ENCODE data around the gene PROK1. TPM values are rescaled to one million over a fixed set of nuclear protein-coding genes. Genes with fewer than 3 reads are reported as not detected.

The PROK1 gene
- total and polyA plus RNA-seq, 5 donors: 0.93 to 2.6 (median 1.3) TPM; not detected in 2

DNA sequence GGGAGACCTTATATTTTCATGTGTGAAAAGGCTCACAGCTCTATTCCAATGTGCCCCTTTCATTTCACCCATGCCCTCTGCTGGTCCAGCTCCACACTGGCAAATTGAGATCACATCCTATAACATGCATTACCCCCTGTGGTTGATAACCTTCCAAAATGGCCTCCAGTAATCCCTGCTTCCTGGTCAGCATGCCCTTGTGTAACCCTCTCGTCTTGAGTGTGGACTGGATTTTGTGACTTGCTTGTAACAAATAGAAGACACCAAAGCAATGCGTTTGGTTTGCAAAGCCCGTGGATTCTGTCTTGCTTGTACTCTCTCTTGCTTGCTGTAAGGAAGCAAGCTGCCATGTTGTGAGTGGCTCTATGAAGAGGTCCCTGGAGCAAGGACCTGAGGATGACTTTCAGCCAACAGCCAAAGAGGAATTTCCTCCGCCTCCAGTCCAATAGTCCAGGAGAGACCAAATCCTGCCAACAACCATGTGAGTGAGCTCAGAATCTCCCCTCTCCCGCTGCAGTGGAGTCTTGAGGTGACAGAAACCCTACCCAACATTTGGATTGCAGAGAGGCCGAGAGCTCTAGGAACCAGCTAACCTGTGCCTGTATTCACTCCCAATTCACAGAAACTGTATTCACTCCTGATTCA lies 50.7 kb downstream of the PROK1 start:
- H3K27ac ChIP-seq (ENCODE audit: low read length): no peak overlapping the region
- ATAC-seq (no peak), DNase-seq (no peak)
- H3K4me3 ChIP-seq (ENCODE audit: low read length): no peak overlapping the region
- 78% methylated on average over 6 of the region's 6 CpGs for WGBS
- H3K4me1 ChIP-seq (ENCODE audit: control insufficient read depth, insufficient read depth, low read length): no peaks in the 10 kb centered on the region
- H3K27me3 ChIP-seq (ENCODE audit: control insufficient read depth, insufficient read depth): no peaks in the 10 kb centered on the region
- intact Hi-C loops (cut with DNase I): no loop called here
- no peaks in the 10 kb centered on the region for H3K9me3 ChIP-seq (ENCODE audit: control insufficient read depth, low read length)

DNA sequence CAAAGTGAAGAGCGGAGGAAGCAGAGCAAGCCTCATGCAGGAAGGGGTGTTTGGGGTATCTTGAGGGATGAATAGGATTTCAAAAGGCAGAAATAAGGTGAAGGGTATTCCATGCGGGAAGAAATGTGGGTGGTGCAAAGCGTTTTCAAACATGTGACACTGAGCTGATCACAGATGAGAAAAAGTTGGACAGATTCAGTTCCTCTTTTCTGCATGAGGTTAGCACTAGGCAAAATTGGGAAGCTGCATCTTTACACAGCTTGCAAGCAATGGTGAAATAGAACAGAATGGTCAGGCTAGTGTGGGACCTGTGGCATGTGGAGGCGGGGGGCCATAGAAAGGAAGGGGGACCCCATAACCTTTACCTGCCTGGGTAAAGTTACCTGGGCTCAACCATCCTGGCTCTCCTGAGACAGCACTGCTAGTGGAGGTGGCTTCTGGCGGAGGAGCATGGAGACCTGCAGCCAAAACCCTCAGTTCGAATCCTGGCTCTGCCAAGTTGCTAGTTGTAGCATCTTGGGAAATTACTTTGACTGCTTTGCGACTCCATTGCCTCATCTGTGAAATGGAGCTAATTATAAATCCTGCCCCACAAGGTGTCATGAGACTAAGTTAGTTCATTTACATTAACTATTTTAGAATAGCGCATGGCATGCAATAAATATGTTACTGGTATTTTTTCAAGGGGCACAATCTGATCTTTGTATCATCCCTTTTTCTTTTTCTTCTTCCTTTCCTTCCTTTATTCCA lies 51.6 kb downstream of the PROK1 start:
- Histone ChIP-seq H3K27me3 (ENCODE audit: control insufficient read depth, insufficient read depth) (no peaks in the 10 kb centered on the region), H3K4me3 (ENCODE audit: low read length) (no peak overlapping the region), H3K27ac (ENCODE audit: low read length) (no peak overlapping the region), H3K4me1 (ENCODE audit: control insufficient read depth, insufficient read depth, low read length) (no peaks in the 10 kb centered on the region), H3K9me3 (ENCODE audit: control insufficient read depth, low read length) (no peaks in the 10 kb centered on the region)
- WGBS: 74% methylated on average over 8 of the region's 8 CpGs
- intact Hi-C loops (cut with DNase I): no loop called here
- DNase-seq: no peak
- ATAC-seq: no peak

DNA sequence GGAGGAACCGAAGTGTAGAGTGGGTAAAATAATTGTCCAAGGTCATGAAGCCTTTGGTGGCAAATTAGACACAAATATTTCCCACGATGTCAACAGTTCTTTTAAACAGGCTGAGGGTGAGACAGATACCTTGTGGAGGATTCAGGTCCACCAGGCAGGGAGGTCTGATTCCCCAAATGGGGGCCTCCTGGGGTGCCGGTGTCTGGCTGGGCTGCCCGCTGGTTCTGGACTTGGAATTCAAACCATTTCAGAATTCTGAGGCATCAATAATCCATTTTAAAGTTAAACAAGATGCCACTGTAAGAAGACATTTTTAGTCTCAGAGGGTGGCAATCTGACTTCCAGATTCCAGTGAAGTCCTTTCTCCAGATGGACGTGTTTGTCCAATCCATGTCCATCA lies 52.5 kb downstream of the PROK1 start:
- no peaks in the 10 kb centered on the region for H3K27me3 ChIP-seq (ENCODE audit: control insufficient read depth, insufficient read depth)
- H3K27ac ChIP-seq (ENCODE audit: low read length): no peak overlapping the region
- DNase-seq: no peak
- H3K9me3 ChIP-seq (ENCODE audit: control insufficient read depth, low read length): no peaks in the 10 kb centered on the region
- no peak for ATAC-seq
- intact Hi-C loops (cut with DNase I): no loop called here
- no peak overlapping the region for H3K4me3 ChIP-seq (ENCODE audit: low read length)
- no peaks in the 10 kb centered on the region for H3K4me1 ChIP-seq (ENCODE audit: control insufficient read depth, insufficient read depth, low read length)
- 72% methylated on average over 5 of the region's 5 CpGs for WGBS

DNA sequence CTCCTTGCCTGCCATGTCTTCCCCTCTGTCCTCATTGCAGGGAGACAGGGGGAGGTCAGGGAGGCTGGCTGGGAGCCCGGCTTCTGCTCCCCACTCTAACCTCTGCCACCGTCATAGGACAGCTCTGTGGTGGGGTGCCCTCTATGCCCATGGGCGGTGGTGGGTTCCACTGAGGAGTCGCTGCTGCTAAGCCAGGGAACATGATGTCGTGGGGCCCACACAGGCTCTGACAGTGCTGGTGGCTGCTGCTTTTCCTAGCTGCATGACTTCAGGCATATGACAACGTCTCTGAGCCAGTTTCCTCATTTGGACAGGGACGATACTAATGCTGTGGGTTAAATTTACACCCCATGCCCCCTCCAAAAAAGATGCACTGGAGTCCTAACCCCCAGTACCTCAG lies 53.3 kb downstream of the PROK1 start:
- Histone ChIP-seq H3K4me3 (ENCODE audit: low read length) (no peak overlapping the region), H3K27me3 (ENCODE audit: control insufficient read depth, insufficient read depth) (no peaks in the 10 kb centered on the region), H3K4me1 (ENCODE audit: control insufficient read depth, insufficient read depth, low read length) (no peaks in the 10 kb centered on the region), H3K9me3 (ENCODE audit: control insufficient read depth, low read length) (no peaks in the 10 kb centered on the region), H3K27ac (ENCODE audit: low read length) (no peak overlapping the region)
- intact Hi-C loops (cut with DNase I): no loop called here
- 74% methylated on average over 7 of the region's 7 CpGs for WGBS
- DNase-seq (no peak), ATAC-seq (no peak)

DNA sequence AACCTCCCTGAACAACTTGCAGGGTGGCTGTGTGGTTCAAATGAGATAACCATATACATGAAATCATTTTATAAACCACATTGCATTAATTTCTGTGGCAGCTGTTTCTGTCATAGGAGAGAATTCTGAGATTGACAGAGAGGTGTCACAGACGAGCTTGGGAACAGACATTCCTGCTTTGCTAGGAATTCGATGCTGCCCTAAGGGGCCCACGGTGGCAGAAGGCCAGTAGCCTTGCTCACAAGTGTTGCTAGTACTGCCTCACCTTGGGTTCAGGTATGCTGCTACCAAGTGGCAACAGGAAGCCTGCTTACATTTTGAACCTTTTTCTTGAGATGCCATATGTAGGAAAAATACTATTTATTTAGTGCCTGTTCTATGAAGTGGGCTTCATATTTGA lies 54.6 kb downstream of the PROK1 start:
- 34% methylated on average over 3 of the region's 3 CpGs for WGBS
- no peak for ATAC-seq
- no peak overlapping the region for H3K4me3 ChIP-seq (ENCODE audit: low read length)

DNA sequence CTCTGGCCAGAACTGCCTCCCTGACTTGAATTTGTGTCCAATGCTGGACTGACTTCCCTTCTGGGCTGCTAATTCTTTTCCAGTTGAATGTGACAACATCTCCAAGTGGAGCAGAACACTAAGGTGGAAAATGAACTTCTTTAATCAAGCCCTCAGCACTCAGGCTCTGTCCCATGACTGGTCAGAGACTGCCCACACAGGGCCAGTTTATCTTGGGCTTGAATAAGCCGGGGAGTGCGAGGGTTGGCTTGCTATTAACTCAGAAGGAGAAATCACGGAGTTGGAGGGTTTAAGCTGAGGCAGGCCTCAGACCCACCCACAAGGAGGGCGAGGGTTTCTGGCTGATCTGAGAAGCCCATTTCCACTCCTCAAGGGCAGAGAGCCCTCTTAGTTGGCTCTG lies 55.6 kb downstream of the PROK1 start:
- 59% methylated on average over 4 of the region's 4 CpGs for WGBS
- DNase-seq (no peak), ATAC-seq (no peak)
- H3K27me3 ChIP-seq (ENCODE audit: control insufficient read depth, insufficient read depth): no peaks in the 10 kb centered on the region
- H3K4me3 ChIP-seq (ENCODE audit: low read length): no peak overlapping the region
- no peaks in the 10 kb centered on the region for H3K4me1 ChIP-seq (ENCODE audit: control insufficient read depth, insufficient read depth, low read length)
- intact Hi-C loops (cut with DNase I): no loop called here
- no peak overlapping the region for H3K27ac ChIP-seq (ENCODE audit: low read length)
- no peaks in the 10 kb centered on the region for H3K9me3 ChIP-seq (ENCODE audit: control insufficient read depth, low read length)

More for the DNA sequence above, 54.6 kb downstream of the PROK1 start:
- intact Hi-C loops (cut with DNase I): no loop called here
- no peaks in the 10 kb centered on the region for H3K9me3 ChIP-seq (ENCODE audit: control insufficient read depth, low read length)
- H3K27ac ChIP-seq (ENCODE audit: low read length): no peak overlapping the region
- DNase-seq: no peak
- H3K27me3 ChIP-seq (ENCODE audit: control insufficient read depth, insufficient read depth): no peaks in the 10 kb centered on the region
- no peaks in the 10 kb centered on the region for H3K4me1 ChIP-seq (ENCODE audit: control insufficient read depth, insufficient read depth, low read length)

Other genes with a start within 250 kb of the PROK1 start
- 1 to 10 TPM; 6.5 to 8.5 (median 7.0) TPM for gene KCNC4, start 240.8 kb upstream of the PROK1 start, total RNA-seq
- gene KCNC4, start 240.8 kb upstream of the PROK1 start, polyA plus RNA-seq: 4.1 TPM
- gene RBM15, start 111.8 kb upstream of the PROK1 start, total RNA-seq: 10 to 100 TPM; 15.2 to 17.8 (median 16.6) TPM
- gene RBM15, start 111.8 kb upstream of the PROK1 start, polyA plus RNA-seq: 4.1 TPM
- gene SLC16A4, start 60.1 kb upstream of the PROK1 start, total RNA-seq: 1 to 10 TPM; 4.6 to 7.3 (median 6.4) TPM
- gene SLC16A4, start 60.1 kb upstream of the PROK1 start, polyA plus RNA-seq: 3.0 TPM
- 100 to 1,000 TPM; 185 to 236 (median 207) TPM for gene LAMTOR5, start 43.5 kb upstream of the PROK1 start, total RNA-seq
- 549 TPM for gene LAMTOR5, start 43.5 kb upstream of the PROK1 start, polyA plus RNA-seq
- gene KCNA10, start 68.0 kb downstream of the PROK1 start, total RNA-seq: not detected
- gene KCNA10, start 68.0 kb downstream of the PROK1 start, polyA plus RNA-seq: not detected
- 1 to 10 TPM in 2 of 4 donors, under 1 TPM in 2; 0.50 to 1.5 (median 1.0) TPM for gene KCNA2, start 155.2 kb downstream of the PROK1 start, total RNA-seq
- gene KCNA2, start 155.2 kb downstream of the PROK1 start, polyA plus RNA-seq: 0.48 TPM
- gene KCNA3, start 223.8 kb downstream of the PROK1 start, total RNA-seq: 1 to 10 TPM in 2 of 4 donors, under 1 TPM in 2; 0.34 to 2.0 (median 1.1) TPM
- 0.20 TPM for gene KCNA3, start 223.8 kb downstream of the PROK1 start, polyA plus RNA-seq

Data from right cardiac atrium (tissue), 5 donors.